CD14-positive monocyte (primary cell): ENCODE results near the gene GBP1. TPM values are rescaled to one million over a fixed set of nuclear protein-coding genes. Genes with fewer than 3 reads are reported as not detected.

Source experiments
- DNase-seq, 3 donors: peaks; one replicate each; pipeline ENCODE4 v3.0.0-alpha.2; 2011 to 2022
- H2AFZ ChIP-seq: 2 replicates; pipeline ENCODE4 v1.6.0; 2012; ENCODE audit warnings: mild to moderate bottlenecking, low read depth, low read length, inconsistent platforms; ENCODE audit not compliant: insufficient read depth, poor library complexity, severe bottlenecking
- H3K27ac ChIP-seq, 2 donors: 1 replicate in 1 of 2; 2 replicates in 1 of 2; pipeline ENCODE4 v1.5.1; 2012 to 2013; ENCODE audit warnings: low read length in 2 of 2, control low read depth in 1 of 2, inconsistent platforms in 1 of 2, low read depth in 1 of 2, mild to moderate bottlenecking in 1 of 2
- H3K27me3 ChIP-seq, 2 donors: one replicate each; pipeline versions ENCODE4 v1.6.0 to v1.6.1; 2011 to 2013; ENCODE audit warnings: low read length in 2 of 2; ENCODE audit not compliant: control insufficient read depth in 2 of 2, insufficient read depth in 2 of 2
- H3K36me3 ChIP-seq, 2 donors: replicated peaks in 1 of 2; 1 replicate in 1 of 2; 2 replicates in 1 of 2; pipeline versions ENCODE4 v1.5.1 to v1.6.1; 2012 to 2013; ENCODE audit warnings: low read length in 2 of 2, control low read depth in 1 of 2, inconsistent platforms in 1 of 2, mild to moderate bottlenecking in 1 of 2; ENCODE audit not compliant: insufficient read depth in 2 of 2, control insufficient read depth in 1 of 2
- H3K4me1 ChIP-seq, 2 donors: 1 replicate in 1 of 2; 2 replicates in 1 of 2; pipeline versions ENCODE4 v1.5.1 to v1.6.1; 2012 to 2013; ENCODE audit warnings: low read length in 2 of 2, control low read depth in 1 of 2, inconsistent platforms in 1 of 2, mild to moderate bottlenecking in 1 of 2, moderate library complexity in 1 of 2; ENCODE audit not compliant: insufficient read depth in 2 of 2, control insufficient read depth in 1 of 2
- H3K4me2 ChIP-seq: replicated peaks from 2 replicates; pipeline ENCODE3; 2012; ENCODE audit warnings: low read length, moderate library complexity, mild to moderate bottlenecking; ENCODE audit not compliant: poor library complexity, severe bottlenecking; ENCODE audit errors: extremely low read depth
- H3K4me3 ChIP-seq, 3 experiments: fragments of 200-600 bp in 1 of 3; sonication (generic) in 1 of 3; replicated peaks in 1 of 3; 1 replicate in 2 of 3; 2 replicates in 1 of 3; pipeline ENCODE4 v1.5.1; 2011 to 2013; ENCODE audit warnings: low read length in 3 of 3, mild to moderate bottlenecking in 3 of 3, control low read depth in 2 of 3, low read depth in 2 of 3, inconsistent platforms in 1 of 3, moderate library complexity in 1 of 3
- H3K79me2 ChIP-seq: 2 replicates; pipeline ENCODE4 v1.6.0; 2012; ENCODE audit warnings: mild to moderate bottlenecking, control low read depth, inconsistent platforms, low read length, moderate library complexity; ENCODE audit not compliant: insufficient read depth
- H3K9ac ChIP-seq: 2 replicates; pipeline ENCODE4 v1.6.0; 2017; ENCODE audit warnings: low read length, mild to moderate bottlenecking; ENCODE audit not compliant: insufficient read depth, poor library complexity, severe bottlenecking
- H3K9me3 ChIP-seq, 2 donors: replicated peaks in 1 of 2; 1 replicate in 1 of 2; 2 replicates in 1 of 2; pipeline versions ENCODE4 v1.5.1 to v1.6.1; 2012 to 2013; ENCODE audit warnings: low read length in 2 of 2, control low read depth in 1 of 2; ENCODE audit not compliant: control insufficient read depth in 1 of 2, insufficient read depth in 1 of 2
- H4K20me1 ChIP-seq: 2 replicates; pipeline ENCODE4 v1.6.0; 2012; ENCODE audit warnings: mild to moderate bottlenecking, low read length, control low read depth, moderate library complexity; ENCODE audit not compliant: insufficient read depth
- H3K27ac Mint-ChIP-seq, 7 donors: one replicate each; pipeline ENCODE4 v1.8.0; 2020; ENCODE audit warnings: mild to moderate bottlenecking in 7 of 7, mixed read lengths in 7 of 7, moderate library complexity in 6 of 7, inconsistent platforms in 2 of 7
- H3K27me3 Mint-ChIP-seq, 3 donors: one replicate each; pipeline ENCODE4 v1.8.0; 2021 to 2022; ENCODE audit warnings: low read depth in 3 of 3, mild to moderate bottlenecking in 3 of 3, mixed read lengths in 3 of 3, moderate library complexity in 3 of 3, inconsistent platforms in 1 of 3
- H3K36me3 Mint-ChIP-seq, 2 donors: one replicate each; pipeline ENCODE4 v1.8.0; 2020; ENCODE audit warnings: mixed read lengths in 2 of 2, inconsistent platforms in 1 of 2, mild to moderate bottlenecking in 1 of 2
- H3K4me1 Mint-ChIP-seq: one replicate; pipeline ENCODE4 v1.8.0; 2020; ENCODE audit warnings: mild to moderate bottlenecking, mixed read lengths
- H3K4me3 Mint-ChIP-seq, 2 donors: one replicate each; pipeline ENCODE4 v1.8.0; 2020; ENCODE audit warnings: mild to moderate bottlenecking in 2 of 2, mixed read lengths in 2 of 2, moderate library complexity in 1 of 2
- H3K9me3 Mint-ChIP-seq, 7 donors: one replicate each; pipeline ENCODE4 v1.8.0; 2020 to 2022; ENCODE audit warnings: mixed read lengths in 7 of 7, mild to moderate bottlenecking in 6 of 7, moderate library complexity in 6 of 7, inconsistent platforms in 2 of 7
- WGBS: methylation state at CpG from one replicate; pipeline ENCODE4 v1.1.5; 2013; ENCODE audit warnings: missing lambda C conversion rate; ENCODE audit not compliant: insufficient coverage; 5-methylcytosine and 5-hydroxymethylcytosine counted together
- intact Hi-C, 2 donors: fragments of 100-400 bp; cut with micrococcal nuclease; formaldehyde crosslinking; loops; one replicate each; pipeline versions ENCODE4 v1.15.0 to v1.15.1; 2023
- polyA plus RNA-seq, 3 donors: library from polyadenylated mRNA; depleted of rRNA in 1 of 3; unstranded in 2 of 3; stranded (reverse) in 1 of 3; fragments of 300-500 nt in 2 of 3; fragments of >200 nt in 1 of 3; fragmentation: Illumina TruSeq in 2 of 3; gene quantifications; 1 replicate in 2 of 3; 2 replicates in 1 of 3; pipeline ENCODE4 v1.2.3, GENCODE V29; 2012 to 2021
- TF ChIP-seq, protein P1 (sequence below): fragments of 200-600 bp; IDR thresholded peaks from one replicate; pipeline ENCODE4 v1.8.0; 2022; ENCODE audit warnings: antibody characterized with exemption, mild to moderate bottlenecking

GBP1 gene
- polyA plus RNA-seq, 3 donors, result 19.5 to 35.2 (median 23.7) TPM

DNA sequence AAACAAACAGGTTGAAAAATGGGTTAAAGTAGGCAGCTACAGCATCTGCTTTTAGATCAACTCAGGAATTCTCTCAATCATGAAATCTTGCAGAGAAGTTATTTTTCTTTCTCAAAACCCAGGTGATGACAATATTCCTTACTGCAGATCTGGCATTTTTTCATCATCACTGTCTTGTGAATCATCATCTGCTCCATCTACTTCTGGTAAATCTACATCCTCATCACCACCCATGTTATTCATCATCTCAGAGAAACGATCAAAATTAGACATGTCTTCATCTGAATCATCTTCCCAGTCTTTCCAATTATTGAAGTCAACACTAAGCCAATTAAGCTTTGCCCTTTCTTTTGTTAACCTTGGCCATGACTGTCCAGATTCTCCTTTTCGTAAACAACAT lies 39.1 kb upstream of the GBP1 start:
- no peak overlapping the region for H3K27ac Mint-ChIP-seq
- peak in 1 of 3 donors; percentile 38 for DNase-seq
- no peak overlapping the region for H2AFZ ChIP-seq
- H3K9ac ChIP-seq, result no peak overlapping the region
- no peak overlapping the region for H3K27ac ChIP-seq
- peaks cover 44 to 52% of the 10 kb centered on the region in 2 donors for H3K36me3 Mint-ChIP-seq
- no peaks in the 10 kb centered on the region for H3K4me1 ChIP-seq
- no peak overlapping the region for H3K4me3 Mint-ChIP-seq
- H3K9me3 Mint-ChIP-seq, result peaks cover 2 to 17% (median 7%) of the 10 kb centered on the region in 7 donors
- H3K4me1 Mint-ChIP-seq, result no peaks in the 10 kb centered on the region
- no peaks in the 10 kb centered on the region for H3K27me3 Mint-ChIP-seq
- intact Hi-C loops, result no loop called here
- H4K20me1 ChIP-seq, result no peaks in the 10 kb centered on the region
- H3K4me3 ChIP-seq, result no peak overlapping the region
- H3K9me3 ChIP-seq, result peaks cover 3 to 6% of the 10 kb centered on the region in 2 donors
- no peaks in the 10 kb centered on the region for H3K79me2 ChIP-seq
- 100% methylated on average over 2 of the region's 2 CpGs for WGBS
- TF ChIP-seq, protein P1, sequence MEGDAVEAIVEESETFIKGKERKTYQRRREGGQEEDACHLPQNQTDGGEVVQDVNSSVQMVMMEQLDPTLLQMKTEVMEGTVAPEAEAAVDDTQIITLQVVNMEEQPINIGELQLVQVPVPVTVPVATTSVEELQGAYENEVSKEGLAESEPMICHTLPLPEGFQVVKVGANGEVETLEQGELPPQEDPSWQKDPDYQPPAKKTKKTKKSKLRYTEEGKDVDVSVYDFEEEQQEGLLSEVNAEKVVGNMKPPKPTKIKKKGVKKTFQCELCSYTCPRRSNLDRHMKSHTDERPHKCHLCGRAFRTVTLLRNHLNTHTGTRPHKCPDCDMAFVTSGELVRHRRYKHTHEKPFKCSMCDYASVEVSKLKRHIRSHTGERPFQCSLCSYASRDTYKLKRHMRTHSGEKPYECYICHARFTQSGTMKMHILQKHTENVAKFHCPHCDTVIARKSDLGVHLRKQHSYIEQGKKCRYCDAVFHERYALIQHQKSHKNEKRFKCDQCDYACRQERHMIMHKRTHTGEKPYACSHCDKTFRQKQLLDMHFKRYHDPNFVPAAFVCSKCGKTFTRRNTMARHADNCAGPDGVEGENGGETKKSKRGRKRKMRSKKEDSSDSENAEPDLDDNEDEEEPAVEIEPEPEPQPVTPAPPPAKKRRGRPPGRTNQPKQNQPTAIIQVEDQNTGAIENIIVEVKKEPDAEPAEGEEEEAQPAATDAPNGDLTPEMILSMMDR, result no peak
- no peaks in the 10 kb centered on the region for H3K27me3 ChIP-seq
- no peak overlapping the region for H3K4me2 ChIP-seq
- H3K36me3 ChIP-seq, result peaks cover 44 to 54% of the 10 kb centered on the region in 2 donors

DNA sequence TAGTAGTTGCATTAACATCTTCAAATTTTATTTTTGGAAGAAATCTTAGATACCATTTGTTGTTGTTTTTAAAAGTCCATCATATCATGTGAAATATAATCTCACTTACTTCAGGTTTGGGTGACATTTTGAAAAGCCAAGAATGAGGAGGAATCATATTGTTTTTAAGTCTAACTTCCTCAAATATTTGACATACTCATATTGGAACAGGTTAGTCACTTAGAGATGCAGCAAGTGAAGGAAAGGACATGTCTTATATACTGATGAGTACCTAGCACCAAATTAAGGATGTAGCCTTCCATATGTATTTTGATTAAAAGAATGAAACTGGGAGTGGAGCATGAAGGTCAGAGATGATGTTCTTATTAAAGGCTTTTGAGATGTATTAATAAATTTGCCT lies 37.0 kb upstream of the GBP1 start:
- intact Hi-C loops, result no loop called here
- no peaks in the 10 kb centered on the region for H4K20me1 ChIP-seq
- no peak overlapping the region for H3K4me2 ChIP-seq
- Mint-ChIP-seq H3K36me3 (peaks cover 23 to 31% of the 10 kb centered on the region in 2 donors), H3K4me1 (no peaks in the 10 kb centered on the region), H3K4me3 (no peak overlapping the region), H3K9me3 (peaks cover 2 to 21% (median 8%) of the 10 kb centered on the region in 7 donors), H3K27ac (no peak overlapping the region), H3K27me3 (peaks cover 0 to 4% (median 0%) of the 10 kb centered on the region in 3 donors)
- TF ChIP-seq, protein P1, result no peak
- no peaks in the 10 kb centered on the region for H3K4me1 ChIP-seq
- H3K27me3 ChIP-seq, result no peaks in the 10 kb centered on the region
- no peaks in the 10 kb centered on the region for H3K79me2 ChIP-seq
- DNase-seq, result peak in 1 of 3 donors; percentile 46
- no peak overlapping the region for H3K9ac ChIP-seq
- no peak overlapping the region for H2AFZ ChIP-seq
- no peak overlapping the region for H3K4me3 ChIP-seq
- H3K9me3 ChIP-seq, result peaks cover 3 to 6% of the 10 kb centered on the region in 2 donors
- H3K27ac ChIP-seq, result no peak overlapping the region
- H3K36me3 ChIP-seq, result peaks cover 23 to 33% of the 10 kb centered on the region in 2 donors
